Measurements from ENCODE around the gene PSMD3.
"Not testable (repeated sequence)": the region's sequence is repeated elsewhere in the genome, so short reads cannot be mapped to it uniquely, and the experiment has no call there.

The PSMD3 gene

GRCh38 chr17:39996800-39997199 is 16.2 kb downstream of the PSMD3 start:
- no peaks in the 10 kb centered on the region for H3K9me3 ChIP-seq (ENCODE audit: low read depth, low read length)
- no peak for TF ChIP-seq POLR2AphosphoS5 (IDR thresholded peaks at IDR 0.05; ENCODE audit: borderline replicate concordance, low read depth, low read length)
- no peak for TF ChIP-seq FOXP2 (optimal IDR thresholded peaks at IDR 0.05; ENCODE audit: control extremely low read depth, extremely low read length, insufficient read depth)
- no peak for TF ChIP-seq EZH2 (IDR thresholded peaks at IDR 0.05)
- no peak overlapping the region for H3K4me3 ChIP-seq
- no peak for DNase-seq (ENCODE audit: low read depth, low spot score)
- H3K36me3 ChIP-seq (ENCODE audit: insufficient read depth, low read length) = peaks cover 57% of the 10 kb centered on the region
- H3K9ac ChIP-seq (ENCODE audit: insufficient read length) = no peak overlapping the region
- no peak overlapping the region for H3K27ac ChIP-seq

GRCh38 chr17:39997543-39997942 is 16.9 kb downstream of the PSMD3 start:
- TF ChIP-seq FOXP2 (optimal IDR thresholded peaks at IDR 0.05; ENCODE audit: control extremely low read depth, extremely low read length, insufficient read depth) = no peak
- no peak for TF ChIP-seq EZH2 (IDR thresholded peaks at IDR 0.05)
- TF ChIP-seq POLR2AphosphoS5 (IDR thresholded peaks at IDR 0.05; ENCODE audit: borderline replicate concordance, low read depth, low read length) = no peak
- Histone ChIP-seq H3K9ac (ENCODE audit: insufficient read length) (no peak overlapping the region), H3K36me3 (ENCODE audit: insufficient read depth, low read length) (peaks cover 50% of the 10 kb centered on the region), H3K9me3 (ENCODE audit: low read depth, low read length) (no peaks in the 10 kb centered on the region), H3K27ac (no peak overlapping the region), H3K4me3 (no peak overlapping the region)
- no peak for DNase-seq (ENCODE audit: low read depth, low spot score)

GRCh38 chr17:39999067-39999466 is 18.5 kb downstream of the PSMD3 start:
- peaks cover 35% of the 10 kb centered on the region for H3K36me3 ChIP-seq (ENCODE audit: insufficient read depth, low read length)
- TF ChIP-seq FOXP2 (optimal IDR thresholded peaks at IDR 0.05; ENCODE audit: control extremely low read depth, extremely low read length, insufficient read depth) = no peak
- no peak for TF ChIP-seq POLR2AphosphoS5 (IDR thresholded peaks at IDR 0.05; ENCODE audit: borderline replicate concordance, low read depth, low read length)
- no peak for TF ChIP-seq EZH2 (IDR thresholded peaks at IDR 0.05)
- H3K4me3 ChIP-seq = no peak overlapping the region
- no peak overlapping the region for H3K9ac ChIP-seq (ENCODE audit: insufficient read length)
- no peak for DNase-seq (ENCODE audit: low read depth, low spot score)
- H3K27ac ChIP-seq = no peak overlapping the region
- no peaks in the 10 kb centered on the region for H3K9me3 ChIP-seq (ENCODE audit: low read depth, low read length)

GRCh38 chr17:40000161-40000560 is 19.6 kb downstream of the PSMD3 start:
- TF ChIP-seq POLR2AphosphoS5 (IDR thresholded peaks at IDR 0.05; ENCODE audit: borderline replicate concordance, low read depth, low read length) = no peak
- no peak for TF ChIP-seq FOXP2 (optimal IDR thresholded peaks at IDR 0.05; ENCODE audit: control extremely low read depth, extremely low read length, insufficient read depth)
- TF ChIP-seq EZH2 (IDR thresholded peaks at IDR 0.05) = no peak
- H3K9me3 ChIP-seq (ENCODE audit: low read depth, low read length) = no peaks in the 10 kb centered on the region
- no peak overlapping the region for H3K4me3 ChIP-seq
- no peak for DNase-seq (ENCODE audit: low read depth, low spot score)
- H3K27ac ChIP-seq = no peak overlapping the region
- peaks cover 24% of the 10 kb centered on the region for H3K36me3 ChIP-seq (ENCODE audit: insufficient read depth, low read length)
- no peak overlapping the region for H3K9ac ChIP-seq (ENCODE audit: insufficient read length)

GRCh38 chr17:40001335-40001734 is 20.7 kb downstream of the PSMD3 start:
- not testable (repeated sequence) for H3K4me3 ChIP-seq; H3K9ac ChIP-seq (ENCODE audit: insufficient read length); H3K27ac ChIP-seq; DNase-seq (ENCODE audit: low read depth, low spot score); H3K9me3 ChIP-seq (ENCODE audit: low read depth, low read length)
- peaks cover 14% of the 10 kb centered on the region for H3K36me3 ChIP-seq (ENCODE audit: insufficient read depth, low read length)

- TF ChIP-seq FOXP2 (optimal IDR thresholded peaks at IDR 0.05; ENCODE audit: control extremely low read depth, extremely low read length, insufficient read depth) (no peak), POLR2AphosphoS5 (IDR thresholded peaks at IDR 0.05; ENCODE audit: borderline replicate concordance, low read depth, low read length) (no peak), EZH2 (IDR thresholded peaks at IDR 0.05) (no peak)
- H3K9me3 ChIP-seq (ENCODE audit: low read depth, low read length) = no peaks in the 10 kb centered on the region
- H3K9ac ChIP-seq (ENCODE audit: insufficient read length) = no peak overlapping the region
These were observed 23.5 kb downstream of the PSMD3 start for GRCh38 chr17:40004072-40004471.

GRCh38 chr17:40004712-40005111 is 24.1 kb downstream of the PSMD3 start:
- TF ChIP-seq EZH2 (IDR thresholded peaks at IDR 0.05) = no peak
- no peak for TF ChIP-seq FOXP2 (optimal IDR thresholded peaks at IDR 0.05; ENCODE audit: control extremely low read depth, extremely low read length, insufficient read depth)
- TF ChIP-seq POLR2AphosphoS5 (IDR thresholded peaks at IDR 0.05; ENCODE audit: borderline replicate concordance, low read depth, low read length) = no peak
- Histone ChIP-seq H3K9ac (ENCODE audit: insufficient read length) (no peak overlapping the region), H3K4me3 (no peak overlapping the region), H3K36me3 (ENCODE audit: insufficient read depth, low read length) (no peaks in the 10 kb centered on the region), H3K27ac (no peak overlapping the region), H3K9me3 (ENCODE audit: low read depth, low read length) (no peaks in the 10 kb centered on the region)
- no peak for DNase-seq (ENCODE audit: low read depth, low spot score)

More at GRCh38 chr17:40004072-40004471, 23.5 kb downstream of the PSMD3 start:
- no peak overlapping the region for H3K4me3 ChIP-seq
- H3K36me3 ChIP-seq (ENCODE audit: insufficient read depth, low read length) = no peaks in the 10 kb centered on the region
- H3K27ac ChIP-seq = no peak overlapping the region
- DNase-seq (ENCODE audit: low read depth, low spot score) = no peak

- H3K4me3 ChIP-seq = no peak overlapping the region
- DNase-seq (ENCODE audit: low read depth, low spot score) = no peak
- H3K9ac ChIP-seq (ENCODE audit: insufficient read length) = no peak overlapping the region
- no peaks in the 10 kb centered on the region for H3K36me3 ChIP-seq (ENCODE audit: insufficient read depth, low read length)
- no peak for TF ChIP-seq FOXP2 (optimal IDR thresholded peaks at IDR 0.05; ENCODE audit: control extremely low read depth, extremely low read length, insufficient read depth)
- no peak for TF ChIP-seq EZH2 (IDR thresholded peaks at IDR 0.05)
- TF ChIP-seq POLR2AphosphoS5 (IDR thresholded peaks at IDR 0.05; ENCODE audit: borderline replicate concordance, low read depth, low read length) = no peak
- H3K27ac ChIP-seq = no peak overlapping the region
- no peaks in the 10 kb centered on the region for H3K9me3 ChIP-seq (ENCODE audit: low read depth, low read length)
These were observed 24.9 kb downstream of the PSMD3 start for GRCh38 chr17:40005520-40005919.

GRCh38 chr17:40010946-40011500 is 30.4 kb downstream of the PSMD3 start:
- H3K4me3 ChIP-seq; DNase-seq (ENCODE audit: low read depth, low spot score); H3K27ac ChIP-seq; H3K9me3 ChIP-seq (ENCODE audit: low read depth, low read length); H3K36me3 ChIP-seq (ENCODE audit: insufficient read depth, low read length); H3K9ac ChIP-seq (ENCODE audit: insufficient read length): not testable (repeated sequence)

- H3K36me3 ChIP-seq (ENCODE audit: insufficient read depth, low read length); H3K9me3 ChIP-seq (ENCODE audit: low read depth, low read length); H3K9ac ChIP-seq (ENCODE audit: insufficient read length); DNase-seq (ENCODE audit: low read depth, low spot score); H3K4me3 ChIP-seq; H3K27ac ChIP-seq: not testable (repeated sequence)
These were observed 31.5 kb downstream of the PSMD3 start for GRCh38 chr17:40012017-40012647.

Measured in SK-N-MC (cell line).